HepG2 (cell line): Measurements from ENCODE around the gene SYNJ2. TPM values are rescaled to one million over a fixed set of nuclear protein-coding genes. Genes with fewer than 3 reads are reported as not detected.

ENCODE experiments used
- HNRNPL ChIP-seq: fragments of 200-400 bp; formaldehyde crosslinking; IDR thresholded peaks from 2 replicates; pipeline ENCODE4 v1.6.1; 2017; ENCODE audit warnings: mild to moderate bottlenecking, low read depth, low read length
- RFX3 ChIP-seq: IDR thresholded peaks from 2 replicates; pipeline ENCODE4 v1.6.1; 2016; ENCODE audit warnings: missing biosample characterization, missing genetic modification reagents
- SRSF1 ChIP-seq: fragments of 200-400 bp; formaldehyde crosslinking; optimal IDR thresholded peaks from 2 replicates; pipeline ENCODE3; 2017; ENCODE audit warnings: mild to moderate bottlenecking, low read depth, low read length, moderate library complexity
- ZBTB42 ChIP-seq: sonication (generic); formaldehyde crosslinking; IDR thresholded peaks from 2 replicates; pipeline ENCODE4 v1.5.0; 2020; ENCODE audit warnings: mild to moderate bottlenecking, missing genetic modification reagents
- ZNF24 ChIP-seq: fragments of 450-650 bp; IDR thresholded peaks from 2 replicates; pipeline ENCODE4 v1.6.1; 2017; ENCODE audit warnings: antibody characterized with exemption, mild to moderate bottlenecking
- polyA plus RNA-seq, 8 experiments: library from polyadenylated mRNA; depleted of rRNA in 3 of 8; stranded (reverse) in 7 of 8; unstranded in 1 of 8; fragments of >200 nt; fragmentation: Illumina TruSeq in 4 of 8; extraction: Trizol in 4 of 8; gene quantifications; 2 replicates each; pipeline versions ENCODE4 v1.2.1 to v1.2.3, GENCODE V29; 2011 to 2016; ENCODE audit warnings: low read depth in 4 of 8, missing spikeins in 1 of 8, mixed read lengths in 1 of 8; ENCODE audit not compliant: insufficient read depth in 1 of 8
- total RNA-seq, 5 experiments: library from RNA; depleted of rRNA; stranded (reverse); fragments of >200 nt; fragmentation: Illumina TruSeq; extraction: Trizol; gene quantifications; 2 replicates each; pipeline ENCODE4 v1.2.3, GENCODE V29; 2016; ENCODE audit warnings: low read depth in 1 of 5
- TF ChIP-seq, protein P1 (sequence below): sonication (generic); formaldehyde crosslinking; IDR thresholded peaks from 2 replicates; pipeline ENCODE4 v1.8.1; 2023; ENCODE audit warnings: mild to moderate bottlenecking, missing genetic modification reagents
- TF ChIP-seq, protein P2 (sequence below): sonication (generic); formaldehyde crosslinking; IDR thresholded peaks from 2 replicates; pipeline ENCODE4 v1.8.1; 2023; ENCODE audit warnings: mild to moderate bottlenecking, missing genetic modification reagents
- TF ChIP-seq, protein P3 (sequence below): sonication (generic); formaldehyde crosslinking; IDR thresholded peaks from 2 replicates; pipeline ENCODE4 v1.4.0; 2020; ENCODE audit warnings: missing genetic modification reagents
- TF ChIP-seq, protein P4 (sequence below): sonication (generic); formaldehyde crosslinking; IDR thresholded peaks from 2 replicates; pipeline ENCODE4 v1.5.0; 2020; ENCODE audit warnings: missing genetic modification reagents, mild to moderate bottlenecking, borderline replicate concordance

The SYNJ2 gene
- total and polyA plus RNA-seq, 2 of the 13 experiments (the other 11 are each of a cell fraction or from before 2014, with no cell fraction given) = 39.1 to 57.6 TPM

DNA sequence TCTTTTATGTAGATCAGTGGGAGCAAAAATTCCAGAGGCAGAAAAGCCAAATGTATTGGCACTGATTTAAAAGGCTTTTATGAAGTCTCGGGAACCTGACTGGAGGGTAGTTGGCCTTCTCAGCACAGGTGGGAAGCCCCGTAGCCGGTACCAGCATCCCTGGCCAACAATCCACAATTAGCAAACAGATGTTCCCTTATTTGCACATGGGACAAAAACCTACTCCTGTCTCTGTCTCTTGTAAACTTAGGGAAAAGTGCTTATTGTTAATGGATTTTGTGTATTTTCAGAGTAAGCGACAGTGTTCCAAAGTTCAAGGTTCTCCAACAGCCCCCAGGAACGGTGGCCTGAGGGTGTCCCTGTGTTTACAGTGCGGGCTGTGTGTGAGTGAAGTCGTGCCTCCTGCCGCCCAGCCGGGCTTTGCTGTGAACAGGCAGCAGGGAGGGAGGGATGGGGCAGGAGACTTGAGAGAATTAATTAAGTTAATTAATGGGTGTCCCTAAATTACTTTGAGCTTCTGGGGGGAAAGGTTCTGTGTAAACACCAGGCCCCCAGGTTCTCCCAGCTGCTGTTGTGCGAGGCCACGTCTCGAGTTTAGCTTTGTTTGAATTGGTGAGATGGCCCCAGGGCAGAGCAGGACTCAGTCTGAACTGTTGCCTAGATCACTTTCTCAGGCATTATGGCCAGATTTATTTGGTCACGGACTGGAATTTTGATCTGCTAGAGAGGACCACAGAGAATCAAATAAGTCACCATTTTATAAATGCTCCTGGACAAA is 3.9 kb downstream of the SYNJ2 start (continued):
- TF ChIP-seq, protein P1, sequence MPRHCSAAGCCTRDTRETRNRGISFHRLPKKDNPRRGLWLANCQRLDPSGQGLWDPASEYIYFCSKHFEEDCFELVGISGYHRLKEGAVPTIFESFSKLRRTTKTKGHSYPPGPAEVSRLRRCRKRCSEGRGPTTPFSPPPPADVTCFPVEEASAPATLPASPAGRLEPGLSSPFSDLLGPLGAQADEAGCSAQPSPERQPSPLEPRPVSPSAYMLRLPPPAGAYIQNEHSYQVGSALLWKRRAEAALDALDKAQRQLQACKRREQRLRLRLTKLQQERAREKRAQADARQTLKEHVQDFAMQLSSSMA = peak; percentile 88
- TF ChIP-seq, protein P2, sequence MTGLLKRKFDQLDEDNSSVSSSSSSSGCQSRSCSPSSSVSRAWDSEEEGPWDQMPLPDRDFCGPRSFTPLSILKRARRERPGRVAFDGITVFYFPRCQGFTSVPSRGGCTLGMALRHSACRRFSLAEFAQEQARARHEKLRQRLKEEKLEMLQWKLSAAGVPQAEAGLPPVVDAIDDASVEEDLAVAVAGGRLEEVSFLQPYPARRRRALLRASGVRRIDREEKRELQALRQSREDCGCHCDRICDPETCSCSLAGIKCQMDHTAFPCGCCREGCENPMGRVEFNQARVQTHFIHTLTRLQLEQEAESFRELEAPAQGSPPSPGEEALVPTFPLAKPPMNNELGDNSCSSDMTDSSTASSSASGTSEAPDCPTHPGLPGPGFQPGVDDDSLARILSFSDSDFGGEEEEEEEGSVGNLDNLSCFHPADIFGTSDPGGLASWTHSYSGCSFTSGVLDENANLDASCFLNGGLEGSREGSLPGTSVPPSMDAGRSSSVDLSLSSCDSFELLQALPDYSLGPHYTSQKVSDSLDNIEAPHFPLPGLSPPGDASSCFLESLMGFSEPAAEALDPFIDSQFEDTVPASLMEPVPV = peak; percentile 85
- TF ChIP-seq ZBTB42 (CRISPR knock-in tag) = peak; percentile 99
- TF ChIP-seq, protein P3, sequence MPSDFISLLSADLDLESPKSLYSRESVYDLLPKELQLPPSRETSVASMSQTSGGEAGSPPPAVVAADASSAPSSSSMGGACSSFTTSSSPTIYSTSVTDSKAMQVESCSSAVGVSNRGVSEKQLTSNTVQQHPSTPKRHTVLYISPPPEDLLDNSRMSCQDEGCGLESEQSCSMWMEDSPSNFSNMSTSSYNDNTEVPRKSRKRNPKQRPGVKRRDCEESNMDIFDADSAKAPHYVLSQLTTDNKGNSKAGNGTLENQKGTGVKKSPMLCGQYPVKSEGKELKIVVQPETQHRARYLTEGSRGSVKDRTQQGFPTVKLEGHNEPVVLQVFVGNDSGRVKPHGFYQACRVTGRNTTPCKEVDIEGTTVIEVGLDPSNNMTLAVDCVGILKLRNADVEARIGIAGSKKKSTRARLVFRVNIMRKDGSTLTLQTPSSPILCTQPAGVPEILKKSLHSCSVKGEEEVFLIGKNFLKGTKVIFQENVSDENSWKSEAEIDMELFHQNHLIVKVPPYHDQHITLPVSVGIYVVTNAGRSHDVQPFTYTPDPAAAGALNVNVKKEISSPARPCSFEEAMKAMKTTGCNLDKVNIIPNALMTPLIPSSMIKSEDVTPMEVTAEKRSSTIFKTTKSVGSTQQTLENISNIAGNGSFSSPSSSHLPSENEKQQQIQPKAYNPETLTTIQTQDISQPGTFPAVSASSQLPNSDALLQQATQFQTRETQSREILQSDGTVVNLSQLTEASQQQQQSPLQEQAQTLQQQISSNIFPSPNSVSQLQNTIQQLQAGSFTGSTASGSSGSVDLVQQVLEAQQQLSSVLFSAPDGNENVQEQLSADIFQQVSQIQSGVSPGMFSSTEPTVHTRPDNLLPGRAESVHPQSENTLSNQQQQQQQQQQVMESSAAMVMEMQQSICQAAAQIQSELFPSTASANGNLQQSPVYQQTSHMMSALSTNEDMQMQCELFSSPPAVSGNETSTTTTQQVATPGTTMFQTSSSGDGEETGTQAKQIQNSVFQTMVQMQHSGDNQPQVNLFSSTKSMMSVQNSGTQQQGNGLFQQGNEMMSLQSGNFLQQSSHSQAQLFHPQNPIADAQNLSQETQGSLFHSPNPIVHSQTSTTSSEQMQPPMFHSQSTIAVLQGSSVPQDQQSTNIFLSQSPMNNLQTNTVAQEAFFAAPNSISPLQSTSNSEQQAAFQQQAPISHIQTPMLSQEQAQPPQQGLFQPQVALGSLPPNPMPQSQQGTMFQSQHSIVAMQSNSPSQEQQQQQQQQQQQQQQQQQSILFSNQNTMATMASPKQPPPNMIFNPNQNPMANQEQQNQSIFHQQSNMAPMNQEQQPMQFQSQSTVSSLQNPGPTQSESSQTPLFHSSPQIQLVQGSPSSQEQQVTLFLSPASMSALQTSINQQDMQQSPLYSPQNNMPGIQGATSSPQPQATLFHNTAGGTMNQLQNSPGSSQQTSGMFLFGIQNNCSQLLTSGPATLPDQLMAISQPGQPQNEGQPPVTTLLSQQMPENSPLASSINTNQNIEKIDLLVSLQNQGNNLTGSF (CRISPR knock-in tag) = no peak
- no peak for TF ChIP-seq RFX3 (CRISPR knock-in tag)
- TF ChIP-seq ZNF24 = no peak
- TF ChIP-seq SRSF1 = no peak
- TF ChIP-seq, protein P4, sequence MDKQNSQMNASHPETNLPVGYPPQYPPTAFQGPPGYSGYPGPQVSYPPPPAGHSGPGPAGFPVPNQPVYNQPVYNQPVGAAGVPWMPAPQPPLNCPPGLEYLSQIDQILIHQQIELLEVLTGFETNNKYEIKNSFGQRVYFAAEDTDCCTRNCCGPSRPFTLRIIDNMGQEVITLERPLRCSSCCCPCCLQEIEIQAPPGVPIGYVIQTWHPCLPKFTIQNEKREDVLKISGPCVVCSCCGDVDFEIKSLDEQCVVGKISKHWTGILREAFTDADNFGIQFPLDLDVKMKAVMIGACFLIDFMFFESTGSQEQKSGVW = no peak
- no peak for TF ChIP-seq HNRNPL
